H1 (cell line): ENCODE measurements around the gene ANKRD53. TPM values are rescaled to one million over a fixed set of nuclear protein-coding genes. Genes with fewer than 3 reads are reported as not detected.

Experiments used
- polyA plus RNA-seq, 7 experiments: library from polyadenylated mRNA; depleted of rRNA in 3 of 7; stranded (reverse) in 5 of 7; unstranded in 2 of 7; fragments of >200 nt in 5 of 7; fragments of 200-250 nt in 2 of 7; gene quantifications; 1 replicate in 5 of 7; 2 replicates in 1 of 7; 4 replicates in 1 of 7; pipeline versions ENCODE4 v1.2.1 to v1.2.3, GENCODE V29; 2011 to 2013; ENCODE audit warnings: missing spikeins in 2 of 7, mixed read lengths in 2 of 7
- small RNA-seq: library from polyadenylated mRNA; stranded (forward); fragments of <200 nt; extraction: miRNeasy Mini kit (QIAGEN cat#:217004); gene quantifications from one replicate; pipeline ENCODE3, GENCODE V24; 2013; ENCODE audit not compliant: insufficient read depth
- total RNA-seq: library from RNA; stranded (reverse); fragmentation: NEBNext Ultra II Directional; extraction: Animal tissue kit (Norgen Biotek cat#: 25700); gene quantifications from 2 replicates; pipeline ENCODE4 v1.2.1, GENCODE V29; 2021

Gene ANKRD53
- total and polyA plus RNA-seq, 2 of the 8 experiments (the other 6 are each of a cell fraction or from before 2014, with no cell fraction given), result 0.39 to 0.70 TPM

Small RNA genes lying within 50 kb of the gene (small RNA-seq; reads per million reads assigned to genes)
- not detected for gene RN7SL160P

Other genes starting within 250 kb of the ANKRD53 start
- 166 and 170 TPM in 2 replicates for gene ADD2, start 210.4 kb upstream of the ANKRD53 start, total RNA-seq
- gene ADD2, start 210.4 kb upstream of the ANKRD53 start, polyA plus RNA-seq (2011; rRNA removed), result 58.5 and 96.4 TPM in 2 replicates
- not detected in 2 replicates for gene FIGLA, start 188.0 kb upstream of the ANKRD53 start, total RNA-seq
- not detected in 2 replicates for gene FIGLA, start 188.0 kb upstream of the ANKRD53 start, polyA plus RNA-seq (2011; rRNA removed)
- gene CLEC4F, start 158.0 kb upstream of the ANKRD53 start, total RNA-seq, result not detected in 2 replicates
- not detected in 2 replicates for gene CLEC4F, start 158.0 kb upstream of the ANKRD53 start, polyA plus RNA-seq (2011; rRNA removed)
- not detected in 2 replicates for gene CD207, start 142.8 kb upstream of the ANKRD53 start, total RNA-seq
- gene CD207, start 142.8 kb upstream of the ANKRD53 start, polyA plus RNA-seq (2011; rRNA removed), result not detected in 2 replicates
- not detected in 2 replicates for gene VAX2, start 78.1 kb upstream of the ANKRD53 start, total RNA-seq
- gene VAX2, start 78.1 kb upstream of the ANKRD53 start, polyA plus RNA-seq (2011; rRNA removed), result not detected in 2 replicates
- gene ATP6V1B1, start 42.7 kb upstream of the ANKRD53 start, total RNA-seq, result not detected in 2 replicates
- gene ATP6V1B1, start 42.7 kb upstream of the ANKRD53 start, polyA plus RNA-seq (2011; rRNA removed), result 0.17 TPM in 1 of 2 replicates, not detected in the other
- gene TEX261, start 16.2 kb downstream of the ANKRD53 start, total RNA-seq, result 24.3 and 25.2 TPM in 2 replicates
- gene TEX261, start 16.2 kb downstream of the ANKRD53 start, polyA plus RNA-seq (2011; rRNA removed), result 30.1 and 31.2 TPM in 2 replicates
- gene NAGK, start 90.0 kb downstream of the ANKRD53 start, total RNA-seq, result 59.9 and 62.2 TPM in 2 replicates
- gene NAGK, start 90.0 kb downstream of the ANKRD53 start, polyA plus RNA-seq (2011; rRNA removed), result 57.9 and 67.8 TPM in 2 replicates
- 14.1 and 15.5 TPM in 2 replicates for gene MCEE, start 151.6 kb downstream of the ANKRD53 start, total RNA-seq
- gene MCEE, start 151.6 kb downstream of the ANKRD53 start, polyA plus RNA-seq (2011; rRNA removed), result 6.5 and 7.3 TPM in 2 replicates
- gene MPHOSPH10, start 152.0 kb downstream of the ANKRD53 start, total RNA-seq, result 39.1 and 42.8 TPM in 2 replicates
- gene MPHOSPH10, start 152.0 kb downstream of the ANKRD53 start, polyA plus RNA-seq (2011; rRNA removed), result 4.0 and 4.5 TPM in 2 replicates
- gene PAIP2B, start 248.5 kb downstream of the ANKRD53 start, total RNA-seq, result 30.4 and 31.3 TPM in 2 replicates
- gene PAIP2B, start 248.5 kb downstream of the ANKRD53 start, polyA plus RNA-seq (2011; rRNA removed), result 5.7 and 8.4 TPM in 2 replicates